Mucosa of rectum (tissue), 2 donors: ENCODE results near the gene APBB1IP.

Experiments used
- H3K27ac ChIP-seq, 2 donors: one replicate each; pipeline ENCODE4 v1.7.0; 2013; ENCODE audit warnings: inconsistent platforms in 2 of 2, low read depth in 2 of 2, low read length in 2 of 2
- H3K27me3 ChIP-seq, 2 donors: one replicate each; pipeline ENCODE4 v1.7.0; 2013; ENCODE audit warnings: low read length in 2 of 2; ENCODE audit not compliant: control insufficient read depth in 2 of 2, insufficient read depth in 2 of 2
- H3K36me3 ChIP-seq, 2 donors: one replicate each; pipeline ENCODE4 v1.7.0; 2013; ENCODE audit warnings: low read length in 2 of 2; ENCODE audit not compliant: control insufficient read depth in 2 of 2, insufficient read depth in 2 of 2
- H3K4me1 ChIP-seq, 2 donors: one replicate each; pipeline ENCODE4 v1.7.0; 2013; ENCODE audit warnings: low read length in 2 of 2, mild to moderate bottlenecking in 1 of 2; ENCODE audit not compliant: control insufficient read depth in 2 of 2, insufficient read depth in 2 of 2
- H3K4me3 ChIP-seq, 2 donors: one replicate each; pipeline ENCODE4 v1.7.0; 2013; ENCODE audit warnings: low read length in 2 of 2
- H3K9ac ChIP-seq, 2 donors: one replicate each; pipeline ENCODE4 v1.7.0; 2013; ENCODE audit warnings: low read length in 2 of 2, low read depth in 1 of 2, mild to moderate bottlenecking in 1 of 2
- H3K9me3 ChIP-seq, 2 donors: one replicate each; pipeline ENCODE4 v1.7.0; 2013; ENCODE audit warnings: low read length in 2 of 2; ENCODE audit not compliant: control insufficient read depth in 2 of 2
- donor health status: healthy.
- donor health status: Normal muscosa, but diverticular disease.

The APBB1IP gene

GRCh38 chr10:26441491-26442214, 3.5 kb downstream of the APBB1IP start:
- no peak overlapping the region for H3K4me3 ChIP-seq
- no peaks in the 10 kb centered on the region for H3K27me3 ChIP-seq
- H3K9me3 ChIP-seq, result no peaks in the 10 kb centered on the region
- no peaks in the 10 kb centered on the region for H3K36me3 ChIP-seq
- no peak overlapping the region for H3K9ac ChIP-seq
- no peak overlapping the region for H3K27ac ChIP-seq
- H3K4me1 ChIP-seq, result peaks cover 0 to 4% of the 10 kb centered on the region in 2 donors

- no peaks in the 10 kb centered on the region for H3K9me3 ChIP-seq
- no peak overlapping the region for H3K4me3 ChIP-seq
- no peak overlapping the region for H3K27ac ChIP-seq
- peaks cover 0 to 4% of the 10 kb centered on the region in 2 donors for H3K4me1 ChIP-seq
- H3K27me3 ChIP-seq, result no peaks in the 10 kb centered on the region
- no peaks in the 10 kb centered on the region for H3K36me3 ChIP-seq
- no peak overlapping the region for H3K9ac ChIP-seq
These were observed 7.4 kb downstream of the APBB1IP start for GRCh38 chr10:26445411-26446031.

GRCh38 chr10:26446258-26446657, 8.1 kb downstream of the APBB1IP start:
- Histone ChIP-seq H3K27me3 (no peaks in the 10 kb centered on the region), H3K4me1 (peaks cover 0 to 4% of the 10 kb centered on the region in 2 donors), H3K36me3 (no peaks in the 10 kb centered on the region), H3K27ac (no peak overlapping the region), H3K9me3 (no peaks in the 10 kb centered on the region), H3K9ac (no peak overlapping the region), H3K4me3 (no peak overlapping the region)

GRCh38 chr10:26448292-26448691, 10.2 kb downstream of the APBB1IP start:
- Histone ChIP-seq H3K4me1 (no peaks in the 10 kb centered on the region), H3K27ac (peak overlapping the region in 1 of 2 donors; percentile 38), H3K4me3 (no peak overlapping the region), H3K9me3 (no peaks in the 10 kb centered on the region), H3K27me3 (no peaks in the 10 kb centered on the region), H3K9ac (no peak overlapping the region), H3K36me3 (no peaks in the 10 kb centered on the region)

GRCh38 chr10:26448706-26449435, 10.7 kb downstream of the APBB1IP start:
- Histone ChIP-seq H3K4me1 (no peaks in the 10 kb centered on the region), H3K9ac (no peak overlapping the region), H3K36me3 (no peaks in the 10 kb centered on the region), H3K27me3 (no peaks in the 10 kb centered on the region), H3K4me3 (peak overlapping the region in 1 of 2 donors; percentile 4), H3K9me3 (peaks cover 0 to 2% of the 10 kb centered on the region in 2 donors), H3K27ac (peak overlapping the region; percentile 31 to 67)

- H3K27me3 ChIP-seq, result no peaks in the 10 kb centered on the region
- no peak overlapping the region for H3K4me3 ChIP-seq
- no peaks in the 10 kb centered on the region for H3K36me3 ChIP-seq
- H3K4me1 ChIP-seq, result no peaks in the 10 kb centered on the region
- H3K9me3 ChIP-seq, result peaks cover 0 to 2% of the 10 kb centered on the region in 2 donors
- no peak overlapping the region for H3K9ac ChIP-seq
- peak overlapping the region; percentile 3 to 67 for H3K27ac ChIP-seq
These were observed 11.6 kb downstream of the APBB1IP start for GRCh38 chr10:26449726-26450125.

- no peaks in the 10 kb centered on the region for H3K36me3 ChIP-seq
- H3K4me3 ChIP-seq, result no peak overlapping the region
- H3K27ac ChIP-seq, result no peak overlapping the region
- H3K9ac ChIP-seq, result no peak overlapping the region
- H3K4me1 ChIP-seq, result peaks cover 0 to 5% of the 10 kb centered on the region in 2 donors
- H3K9me3 ChIP-seq, result peaks cover 0 to 2% of the 10 kb centered on the region in 2 donors
- no peaks in the 10 kb centered on the region for H3K27me3 ChIP-seq
These were observed 13.8 kb downstream of the APBB1IP start for GRCh38 chr10:26451903-26452302.

GRCh38 chr10:26453850-26454249, 15.7 kb downstream of the APBB1IP start:
- Histone ChIP-seq H3K9me3 (peaks cover 0 to 2% of the 10 kb centered on the region in 2 donors), H3K4me1 (peaks cover 0 to 5% of the 10 kb centered on the region in 2 donors), H3K27ac (no peak overlapping the region), H3K27me3 (no peaks in the 10 kb centered on the region), H3K36me3 (no peaks in the 10 kb centered on the region), H3K4me3 (no peak overlapping the region), H3K9ac (no peak overlapping the region)

- no peaks in the 10 kb centered on the region for H3K36me3 ChIP-seq
- peaks cover 0 to 2% of the 10 kb centered on the region in 2 donors for H3K9me3 ChIP-seq
- no peaks in the 10 kb centered on the region for H3K27me3 ChIP-seq
- H3K9ac ChIP-seq, result no peak overlapping the region
- peaks cover 0 to 5% of the 10 kb centered on the region in 2 donors for H3K4me1 ChIP-seq
- H3K27ac ChIP-seq, result no peak overlapping the region
- H3K4me3 ChIP-seq, result no peak overlapping the region
These were observed 16.8 kb downstream of the APBB1IP start for GRCh38 chr10:26454891-26455290.
